Astrocyte of the spinal cord (primary cell): ENCODE results near the gene GPR37.

Experiments
- DNase-seq: peaks from one replicate; pipeline ENCODE4 v3.0.0; 2011; ENCODE audit warnings: low read depth, low spot score
- H3K4me3 ChIP-seq: 2 replicates; pipeline ENCODE4 v1.5.1; 2011; ENCODE audit warnings: low read depth, mild to moderate bottlenecking, low read length, moderate library complexity
- CTCF ChIP-seq: IDR thresholded peaks from 2 replicates; pipeline ENCODE4 v1.5.1; 2012; ENCODE audit warnings: low read depth, mild to moderate bottlenecking, low read length, inconsistent platforms
- in situ Hi-C: cut with HindIII; loops from 2 replicates; pipeline ENCODE4 v1.10.0; 2017; ENCODE audit warnings: low sequenced_read_pairs

GPR37 gene

GRCh38 chr7:124713086-124713485, 52.5 kb downstream of the GPR37 start:
- TF ChIP-seq CTCF, result no peak
- in situ Hi-C loops, result no loop called here
- no peak overlapping the region for H3K4me3 ChIP-seq
- peak; percentile 48 for DNase-seq

DNA sequence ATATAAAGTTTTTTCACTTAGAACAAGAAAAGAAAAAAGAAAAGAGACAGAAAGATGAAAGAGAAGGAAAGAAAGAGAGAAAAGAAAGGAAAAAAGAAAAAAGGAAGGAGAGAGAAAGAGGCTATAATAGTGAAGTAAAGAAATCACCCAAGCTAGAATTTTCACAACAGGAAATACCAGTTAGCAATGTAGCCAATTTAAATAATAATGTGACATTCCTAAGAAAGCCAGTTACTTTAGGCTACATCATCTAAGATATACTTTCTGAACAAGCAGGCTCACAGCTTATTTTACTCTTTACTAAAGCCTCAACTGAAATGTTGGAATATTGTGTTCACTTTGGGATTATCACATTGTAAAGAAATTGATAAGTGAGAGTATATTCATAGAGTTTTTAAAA, 53.6 kb downstream of the GPR37 start:
- no peak for TF ChIP-seq CTCF
- H3K4me3 ChIP-seq, result no peak overlapping the region
- in situ Hi-C loops, result no loop called here
- DNase-seq, result no peak

GRCh38 chr7:124702385-124702784, 63.2 kb downstream of the GPR37 start:
- no peak for TF ChIP-seq CTCF
- peak; percentile 42 for DNase-seq
- in situ Hi-C loops, result no loop called here
- H3K4me3 ChIP-seq, result no peak overlapping the region

DNA sequence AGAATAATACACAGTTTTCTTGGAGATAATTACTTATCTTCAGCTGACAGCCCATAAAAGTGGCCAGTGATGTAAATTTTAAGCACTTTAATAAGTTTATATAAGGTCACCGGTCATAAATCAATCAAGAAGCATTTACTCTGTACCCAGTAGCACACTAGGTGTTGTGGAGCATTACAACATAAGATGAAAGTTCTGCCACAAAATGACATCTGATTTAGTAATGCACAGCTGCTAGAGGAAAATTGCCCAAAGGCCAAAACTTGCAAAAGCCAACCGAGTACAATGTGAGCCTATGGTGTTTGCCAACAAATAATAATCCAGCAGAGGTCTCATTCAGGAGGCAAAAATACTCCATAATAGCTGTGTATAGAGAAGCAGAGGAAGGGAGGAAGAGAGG, 63.6 kb downstream of the GPR37 start:
- no peak for TF ChIP-seq CTCF
- no peak overlapping the region for H3K4me3 ChIP-seq
- in situ Hi-C loops, result no loop called here
- DNase-seq, result peak; percentile 15

DNA sequence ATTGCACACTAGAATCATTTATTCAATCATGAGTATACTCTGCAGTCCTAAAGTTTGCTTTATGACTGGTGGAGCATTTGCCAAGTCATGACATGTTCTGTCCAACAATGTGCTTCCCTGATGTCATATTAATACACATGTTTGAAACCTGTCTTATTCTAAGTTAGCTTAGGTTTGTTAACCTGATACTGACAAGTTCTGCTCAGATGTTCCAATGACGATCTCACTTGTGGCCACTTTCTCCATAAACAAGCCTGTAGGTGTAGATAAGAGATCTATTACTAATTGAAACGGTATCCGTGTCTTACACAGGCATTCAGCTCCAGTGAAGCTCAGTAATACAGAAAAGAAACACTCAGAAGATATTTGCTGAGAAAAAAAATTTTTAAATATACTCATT, 64.9 kb downstream of the GPR37 start:
- peak; percentile 11 for DNase-seq
- in situ Hi-C loops, result no loop called here

DNA sequence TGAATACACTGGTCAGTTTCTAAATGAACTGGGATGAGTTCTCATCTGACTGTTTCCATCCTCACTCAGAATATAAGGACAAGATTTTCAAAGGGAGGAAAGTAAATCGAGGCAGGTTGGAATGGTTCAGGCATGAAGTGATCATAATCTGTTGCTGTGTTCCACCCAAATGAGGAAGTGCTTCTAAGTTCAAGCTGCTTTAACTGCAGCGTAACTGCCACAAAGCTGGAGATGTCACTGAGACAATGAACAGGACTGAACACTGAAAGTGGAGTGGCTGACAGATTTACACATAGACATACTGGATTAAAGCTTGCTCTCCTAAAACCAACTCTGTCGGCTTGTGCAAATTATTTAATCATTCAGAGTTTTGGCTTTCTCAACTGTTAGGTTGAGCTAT, 66.6 kb downstream of the GPR37 start:
- no peak overlapping the region for H3K4me3 ChIP-seq
- no peak for DNase-seq
- in situ Hi-C loops, result no loop called here
- no peak for TF ChIP-seq CTCF

More for the DNA sequence above, 64.9 kb downstream of the GPR37 start:
- no peak overlapping the region for H3K4me3 ChIP-seq
- no peak for TF ChIP-seq CTCF

DNA sequence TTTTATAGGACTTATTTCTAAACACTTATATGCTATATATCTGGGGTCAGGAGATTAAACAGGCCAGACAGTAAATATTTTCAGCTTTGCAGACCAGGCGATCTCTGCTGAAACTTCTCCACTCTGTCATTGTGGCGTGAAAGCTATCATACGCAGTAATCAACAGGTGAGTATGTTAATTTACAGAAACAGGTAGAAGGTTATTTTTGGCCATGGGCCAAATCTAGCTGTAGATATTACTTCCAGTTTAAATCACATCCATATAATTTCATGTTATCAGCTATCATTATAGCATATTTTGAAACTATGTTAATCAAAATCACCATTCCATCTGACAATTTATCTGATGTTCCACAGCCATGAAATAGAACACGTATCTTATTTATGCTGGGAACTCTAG, 67.8 kb downstream of the GPR37 start:
- no peak for TF ChIP-seq CTCF
- in situ Hi-C loops, result no loop called here
- no peak for DNase-seq
- H3K4me3 ChIP-seq, result no peak overlapping the region
